SK-N-SH treated with all-trans-retinoic acid at 6 μM for 48 hours (cell line): ENCODE measurements around the gene SMCP.

ENCODE experiments used
- ATAC-seq: fragments of 200-7000 bp; cut with Tn5 transposase; 3 replicates; pipeline ENCODE4 v1.9.1; 2020; ENCODE audit warnings: mild to moderate bottlenecking, moderate library complexity
- ARNTL ChIP-seq: fragments of 450-650 bp; formaldehyde crosslinking; IDR thresholded peaks from 2 replicates; pipeline ENCODE4 v1.5.0; 2020; ENCODE audit warnings: low read depth, mild to moderate bottlenecking, moderate library complexity, borderline replicate concordance
- BACH2 ChIP-seq: fragments of 250-450 bp; sonication (Bioruptor Pico); IDR thresholded peaks from 2 replicates; pipeline ENCODE4 v1.9.0; 2021; ENCODE audit warnings: mild to moderate bottlenecking, borderline replicate concordance
- CREB5 ChIP-seq: fragments of 250-450 bp; sonication (Bioruptor Pico); IDR thresholded peaks from 2 replicates; pipeline ENCODE4 v1.5.1; 2020; ENCODE audit warnings: low read depth, mild to moderate bottlenecking, moderate library complexity
- CSDC2 ChIP-seq: fragments of 250-450 bp; sonication (Bioruptor Pico); IDR thresholded peaks from 2 replicates; pipeline ENCODE4 v1.5.0; 2020; ENCODE audit warnings: mild to moderate bottlenecking, moderate library complexity
- ESRRG ChIP-seq: fragments of 250-450 bp; sonication (Bioruptor Pico); IDR thresholded peaks from 2 replicates; pipeline ENCODE4 v1.6.1; 2021; ENCODE audit warnings: mild to moderate bottlenecking
- GLIS3 ChIP-seq: fragments of 250-450 bp; sonication (Bioruptor Pico); IDR thresholded peaks from 2 replicates; pipeline ENCODE4 v1.5.0; 2020; ENCODE audit warnings: mild to moderate bottlenecking, moderate library complexity
- ISL1 ChIP-seq: fragments of 250-450 bp; sonication (Bioruptor Pico); IDR thresholded peaks from 2 replicates; pipeline ENCODE4 v2.1.2; 2022; ENCODE audit warnings: mild to moderate bottlenecking, moderate library complexity
- OSR1 ChIP-seq: fragments of 250-450 bp; sonication (Bioruptor Pico); IDR thresholded peaks from 2 replicates; pipeline ENCODE4 v1.8.0; 2022; ENCODE audit warnings: moderate library complexity, mild to moderate bottlenecking, inconsistent platforms
- PATZ1 ChIP-seq: fragments of 250-450 bp; sonication (Bioruptor Pico); IDR thresholded peaks from 2 replicates; pipeline ENCODE4 v1.8.0; 2020; ENCODE audit warnings: mild to moderate bottlenecking, moderate library complexity, borderline replicate concordance
- PPARA ChIP-seq: fragments of 250-450 bp; sonication (Bioruptor Pico); IDR thresholded peaks from 2 replicates; pipeline ENCODE4 v1.5.0; 2020; ENCODE audit warnings: mild to moderate bottlenecking, borderline replicate concordance
- RARB ChIP-seq: fragments of 250-450 bp; sonication (Bioruptor Pico); IDR thresholded peaks from 2 replicates; pipeline ENCODE4 v1.8.0; 2021; ENCODE audit warnings: mild to moderate bottlenecking, moderate library complexity
- SNAI2 ChIP-seq: fragments of 250-450 bp; sonication (Bioruptor Pico); IDR thresholded peaks from 2 replicates; pipeline ENCODE4 v1.5.0; 2020; ENCODE audit warnings: mild to moderate bottlenecking, moderate library complexity
- TOX ChIP-seq: fragments of 250-450 bp; sonication (Bioruptor Pico); IDR thresholded peaks from 2 replicates; pipeline ENCODE4 v1.8.0; 2021; ENCODE audit warnings: mild to moderate bottlenecking, moderate library complexity, borderline replicate concordance
- TSHZ2 ChIP-seq: fragments of 250-450 bp; sonication (Bioruptor Pico); IDR thresholded peaks from 2 replicates; pipeline ENCODE4 v1.5.0; 2020; ENCODE audit warnings: mild to moderate bottlenecking, moderate library complexity
- ZC3H10 ChIP-seq: fragments of 250-450 bp; sonication (Bioruptor Pico); IDR thresholded peaks from 2 replicates; pipeline ENCODE4 v1.5.1; 2021; ENCODE audit warnings: mild to moderate bottlenecking, moderate library complexity
- ZFP3 ChIP-seq: fragments of 250-450 bp; sonication (Bioruptor Pico); IDR thresholded peaks from 2 replicates; pipeline ENCODE4 v1.5.0; 2020; ENCODE audit warnings: mild to moderate bottlenecking, moderate library complexity
- ZFP30 ChIP-seq: fragments of 450-650 bp; formaldehyde crosslinking; IDR thresholded peaks from 2 replicates; pipeline ENCODE4 v1.5.0; 2022; ENCODE audit warnings: mild to moderate bottlenecking, moderate library complexity
- ZNF565 ChIP-seq: fragments of 450-650 bp; formaldehyde crosslinking; conservative IDR thresholded peaks from 2 replicates; pipeline ENCODE4 v1.5.0; 2020; ENCODE audit warnings: low read depth, mild to moderate bottlenecking, moderate library complexity
- ZNF70 ChIP-seq: fragments of 450-650 bp; formaldehyde crosslinking; IDR thresholded peaks from 2 replicates; pipeline ENCODE4 v1.5.0; 2020; ENCODE audit warnings: mild to moderate bottlenecking, moderate library complexity
- ZNF8 ChIP-seq: fragments of 450-650 bp; formaldehyde crosslinking; IDR thresholded peaks from 2 replicates; pipeline ENCODE4 v1.5.0; 2020; ENCODE audit warnings: mild to moderate bottlenecking, moderate library complexity
- TF ChIP-seq, protein P1 (sequence below): fragments of 250-450 bp; sonication (Bioruptor Pico); IDR thresholded peaks from 2 replicates; pipeline ENCODE4 v1.8.0; 2021; ENCODE audit warnings: low read depth, mild to moderate bottlenecking, moderate library complexity, borderline replicate concordance
- TF ChIP-seq, protein P2 (sequence below): fragments of 250-450 bp; sonication (Bioruptor Pico); IDR thresholded peaks from 2 replicates; pipeline ENCODE4 v1.5.1; 2021; ENCODE audit warnings: mild to moderate bottlenecking, moderate library complexity

Gene SMCP

DNA sequence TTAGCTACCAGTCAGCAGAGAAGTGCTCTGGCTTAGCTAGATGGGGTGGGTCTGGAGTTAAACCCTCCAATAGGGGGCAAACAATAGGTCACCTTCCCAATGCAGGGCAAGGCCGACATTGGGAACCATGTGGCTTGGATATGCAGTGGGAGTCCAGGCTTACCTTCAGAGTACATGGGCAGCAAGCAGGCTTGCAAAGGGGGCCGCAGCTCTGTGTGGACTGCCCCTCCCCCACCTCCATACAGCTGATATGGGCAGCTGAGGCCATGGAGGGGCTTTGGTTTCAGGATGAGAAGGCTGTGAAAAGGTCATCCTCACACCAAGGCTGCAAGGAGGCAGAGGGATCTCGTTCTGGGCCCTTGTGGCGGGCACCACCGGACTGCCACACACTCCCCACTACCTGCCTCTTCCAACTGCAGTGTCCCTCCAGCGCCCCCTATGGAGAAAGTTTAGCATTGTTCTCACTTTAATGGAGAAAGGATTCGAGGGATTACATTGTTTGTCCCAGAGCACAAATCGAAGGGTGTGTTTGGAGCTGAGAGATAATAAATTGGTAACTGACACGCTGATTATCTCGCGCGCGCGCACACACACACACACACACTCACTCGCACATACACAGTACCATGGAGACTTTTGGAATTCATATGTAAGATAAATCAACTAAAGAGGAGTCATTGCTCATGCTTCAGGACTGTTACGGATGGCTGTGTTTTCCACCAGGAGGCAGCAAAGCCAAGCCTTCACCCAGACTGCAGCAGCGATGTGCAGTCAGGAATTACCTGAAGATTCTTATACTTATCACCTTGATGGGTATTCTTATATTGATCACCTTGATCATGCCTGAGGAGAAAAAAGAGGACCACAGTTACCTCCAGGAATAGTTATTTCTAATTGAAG lies 7.0 kb upstream of the SMCP start:
- TF ChIP-seq TSHZ2 (no peak), PATZ1 (CRISPR knock-in tag) (no peak), SNAI2 (CRISPR knock-in tag) (no peak), OSR1 (CRISPR knock-in tag) (no peak), CREB5 (CRISPR knock-in tag) (no peak), CSDC2 (CRISPR knock-in tag) (no peak), ZNF70 (CRISPR knock-in tag) (no peak), ZNF8 (no peak), TOX (CRISPR knock-in tag) (no peak), ARNTL (CRISPR knock-in tag) (no peak), ZFP3 (CRISPR knock-in tag) (no peak), ZC3H10 (CRISPR knock-in tag) (no peak), PPARA (CRISPR knock-in tag) (no peak), ISL1 (CRISPR knock-in tag) (no peak), ESRRG (no peak)
- TF ChIP-seq, protein P1, sequence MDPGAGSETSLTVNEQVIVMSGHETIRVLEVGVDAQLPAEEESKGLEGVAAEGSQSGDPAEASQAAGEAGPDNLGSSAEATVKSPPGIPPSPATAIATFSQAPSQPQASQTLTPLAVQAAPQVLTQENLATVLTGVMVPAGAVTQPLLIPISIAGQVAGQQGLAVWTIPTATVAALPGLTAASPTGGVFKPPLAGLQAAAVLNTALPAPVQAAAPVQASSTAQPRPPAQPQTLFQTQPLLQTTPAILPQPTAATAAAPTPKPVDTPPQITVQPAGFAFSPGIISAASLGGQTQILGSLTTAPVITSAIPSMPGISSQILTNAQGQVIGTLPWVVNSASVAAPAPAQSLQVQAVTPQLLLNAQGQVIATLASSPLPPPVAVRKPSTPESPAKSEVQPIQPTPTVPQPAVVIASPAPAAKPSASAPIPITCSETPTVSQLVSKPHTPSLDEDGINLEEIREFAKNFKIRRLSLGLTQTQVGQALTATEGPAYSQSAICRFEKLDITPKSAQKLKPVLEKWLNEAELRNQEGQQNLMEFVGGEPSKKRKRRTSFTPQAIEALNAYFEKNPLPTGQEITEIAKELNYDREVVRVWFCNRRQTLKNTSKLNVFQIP (CRISPR knock-in tag) = no peak
- TF ChIP-seq, protein P2, sequence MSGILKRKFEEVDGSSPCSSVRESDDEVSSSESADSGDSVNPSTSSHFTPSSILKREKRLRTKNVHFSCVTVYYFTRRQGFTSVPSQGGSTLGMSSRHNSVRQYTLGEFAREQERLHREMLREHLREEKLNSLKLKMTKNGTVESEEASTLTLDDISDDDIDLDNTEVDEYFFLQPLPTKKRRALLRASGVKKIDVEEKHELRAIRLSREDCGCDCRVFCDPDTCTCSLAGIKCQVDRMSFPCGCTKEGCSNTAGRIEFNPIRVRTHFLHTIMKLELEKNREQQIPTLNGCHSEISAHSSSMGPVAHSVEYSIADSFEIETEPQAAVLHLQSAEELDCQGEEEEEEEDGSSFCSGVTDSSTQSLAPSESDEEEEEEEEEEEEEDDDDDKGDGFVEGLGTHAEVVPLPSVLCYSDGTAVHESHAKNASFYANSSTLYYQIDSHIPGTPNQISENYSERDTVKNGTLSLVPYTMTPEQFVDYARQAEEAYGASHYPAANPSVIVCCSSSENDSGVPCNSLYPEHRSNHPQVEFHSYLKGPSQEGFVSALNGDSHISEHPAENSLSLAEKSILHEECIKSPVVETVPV (CRISPR knock-in tag) = no peak
- ATAC-seq = peak; percentile 87

DNA sequence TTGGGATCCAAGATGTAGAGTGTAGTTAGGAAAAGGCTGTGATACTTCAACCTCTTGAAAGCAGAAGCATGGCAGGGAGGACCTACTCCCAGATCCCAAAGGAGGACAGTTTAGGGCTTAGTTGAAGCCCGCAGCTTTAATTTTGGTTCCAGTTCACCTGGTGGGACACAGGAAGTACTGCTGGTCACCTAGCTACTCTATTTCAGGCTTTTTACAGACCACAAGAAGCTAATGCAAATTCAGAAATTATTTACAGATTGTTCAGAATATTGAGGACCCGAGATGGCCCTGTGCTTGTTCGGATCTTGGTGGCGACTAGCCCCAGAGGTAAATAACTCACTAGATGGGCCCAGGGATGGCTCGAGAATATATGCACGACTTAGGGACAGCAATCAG lies 6.4 kb upstream of the SMCP start:
- no peak for ATAC-seq
- TF ChIP-seq ZFP30 (no peak), GLIS3 (CRISPR knock-in tag) (no peak), ZFP3 (CRISPR knock-in tag) (no peak), OSR1 (CRISPR knock-in tag) (no peak), ZNF565 (CRISPR knock-in tag) (no peak), RARB (no peak), ZNF70 (CRISPR knock-in tag) (no peak), CSDC2 (CRISPR knock-in tag) (no peak), PPARA (CRISPR knock-in tag) (no peak), ZC3H10 (CRISPR knock-in tag) (no peak), BACH2 (CRISPR knock-in tag) (no peak), ARNTL (CRISPR knock-in tag) (no peak), CREB5 (CRISPR knock-in tag) (no peak), ESRRG (no peak), SNAI2 (CRISPR knock-in tag) (no peak)
- TF ChIP-seq, protein P2 (CRISPR knock-in tag) = no peak
- TF ChIP-seq, protein P1 (CRISPR knock-in tag) = no peak
